Neural cell (in vitro differentiated cells): ENCODE measurements around the gene FAM111A. TPM values are rescaled to one million over a fixed set of nuclear protein-coding genes. Genes with fewer than 3 reads are reported as not detected.

Experiments
- H2AFZ ChIP-seq: fragments of 200-600, 300-800 bp; sonication (generic), shearing (Covaris generic); 2 replicates; pipeline ENCODE4 v1.6.0; 2014; ENCODE audit warnings: low read depth, mild to moderate bottlenecking, antibody characterized with exemption, low read length, moderate library complexity
- H3F3A ChIP-seq: fragments of 200-600 bp; shearing (Covaris generic); 2 replicates; pipeline ENCODE4 v1.6.1; 2016; ENCODE audit warnings: mild to moderate bottlenecking, moderate library complexity, mixed read lengths, antibody characterized with exemption, low read length; ENCODE audit not compliant: insufficient read depth, poor library complexity, severe bottlenecking
- H3K27ac ChIP-seq: fragments of 200-600, 300-800 bp; sonication (generic), shearing (Covaris generic); 2 replicates; pipeline ENCODE4 v1.5.1; 2014; ENCODE audit warnings: mild to moderate bottlenecking, low read length, moderate library complexity
- H3K27me3 ChIP-seq: fragments of 300-800, 200-600 bp; sonication (generic), shearing (Covaris generic); 2 replicates; pipeline ENCODE4 v1.6.0; 2014; ENCODE audit warnings: mild to moderate bottlenecking, low read depth, low read length, moderate library complexity; ENCODE audit not compliant: insufficient read depth
- H3K36me3 ChIP-seq: fragments of 300-800, 200-600 bp; sonication (generic), shearing (Covaris generic); 2 replicates; pipeline ENCODE4 v1.5.1; 2014; ENCODE audit warnings: mild to moderate bottlenecking, antibody characterized with exemption, low read length, moderate library complexity; ENCODE audit not compliant: insufficient read depth
- H3K4me2 ChIP-seq: fragments of 300-800, 200-600 bp; sonication (generic), shearing (Covaris generic); 2 replicates; pipeline ENCODE4 v1.6.0; 2014; ENCODE audit warnings: mild to moderate bottlenecking, low read length
- H3K4me3 ChIP-seq: fragments of 300-800, 200-600 bp; sonication (generic), shearing (Covaris generic); 2 replicates; pipeline ENCODE4 v1.5.1; 2014; ENCODE audit warnings: mild to moderate bottlenecking, low read length, moderate library complexity
- H3K79me2 ChIP-seq: fragments of 200-600 bp; shearing (Covaris generic); replicated peaks from 2 replicates; pipeline ENCODE4 v1.6.0; 2014; ENCODE audit warnings: mild to moderate bottlenecking, low read length, moderate library complexity; ENCODE audit not compliant: insufficient read depth
- H3K9ac ChIP-seq: fragments of 300-800, 200-600 bp; sonication (generic), shearing (Covaris generic); 2 replicates; pipeline ENCODE4 v1.6.1; 2016; ENCODE audit warnings: mild to moderate bottlenecking, low read length, mixed read lengths
- H3K9me2 ChIP-seq: fragments of 200-600 bp; shearing (Covaris generic); 2 replicates; pipeline ENCODE4 v1.6.1; 2016; ENCODE audit warnings: mild to moderate bottlenecking, low read length, mixed read lengths; ENCODE audit not compliant: insufficient read depth
- H3K9me3 ChIP-seq: fragments of 200-600, 300-800 bp; sonication (generic), shearing (Covaris generic); 2 replicates; pipeline ENCODE4 v1.6.1; 2016; ENCODE audit warnings: mild to moderate bottlenecking, mixed run types, low read length, moderate library complexity, mixed read lengths
- H4K20me1 ChIP-seq: fragments of 200-600 bp; shearing (Covaris generic); 2 replicates; pipeline ENCODE4 v1.6.1; 2016; ENCODE audit warnings: mild to moderate bottlenecking, mixed run types; ENCODE audit not compliant: insufficient read depth
- EZH2 ChIP-seq: fragments of 200-600, 300-800 bp; shearing (Covaris generic), sonication (generic); IDR thresholded peaks from 2 replicates; pipeline ENCODE4 v1.6.1; 2014; ENCODE audit warnings: antibody characterized with exemption, low read length, borderline replicate concordance, mild to moderate bottlenecking; ENCODE audit not compliant: insufficient read depth, poor library complexity, severe bottlenecking
- MXI1 ChIP-seq: fragments of 450-650 bp; conservative IDR thresholded peaks from 2 replicates; pipeline ENCODE4 v1.6.1; 2014; ENCODE audit warnings: antibody characterized with exemption, mild to moderate bottlenecking; ENCODE audit not compliant: poor library complexity, severe bottlenecking
- POLR2AphosphoS5 ChIP-seq: IDR thresholded peaks from 2 replicates; pipeline ENCODE4 v1.6.1; 2012
- RAD21 ChIP-seq: fragments of 450-650 bp; conservative IDR thresholded peaks from 2 replicates; pipeline ENCODE4 v1.6.1; 2014; ENCODE audit warnings: antibody characterized with exemption, mild to moderate bottlenecking, moderate library complexity
- SMC3 ChIP-seq: fragments of 450-650 bp; conservative IDR thresholded peaks from 2 replicates; pipeline ENCODE4 v1.6.1; 2014; ENCODE audit warnings: antibody characterized with exemption, mild to moderate bottlenecking, moderate library complexity; ENCODE audit not compliant: poor library complexity
- TAF1 ChIP-seq: IDR thresholded peaks from 2 replicates; pipeline ENCODE4 v1.6.1; 2012; ENCODE audit warnings: low read depth
- polyA plus RNA-seq: library from polyadenylated mRNA; depleted of rRNA; stranded (reverse); fragments of >200 nt; gene quantifications from 2 replicates; pipeline ENCODE4 v1.2.3, GENCODE V29; 2014
- TF ChIP-seq, protein P1 (sequence below): fragments of 450-650 bp; IDR thresholded peaks from 2 replicates; pipeline ENCODE4 v1.5.1; 2014; ENCODE audit warnings: antibody characterized with exemption, mild to moderate bottlenecking, moderate library complexity; ENCODE audit not compliant: poor library complexity, severe bottlenecking
- TF ChIP-seq, protein P2 (sequence below): IDR thresholded peaks from 2 replicates; pipeline ENCODE4 v1.6.1; 2012; ENCODE audit warnings: borderline replicate concordance

FAM111A gene
- polyA plus RNA-seq, 1 donor from 2014 or later = 0.88 TPM

DNA sequence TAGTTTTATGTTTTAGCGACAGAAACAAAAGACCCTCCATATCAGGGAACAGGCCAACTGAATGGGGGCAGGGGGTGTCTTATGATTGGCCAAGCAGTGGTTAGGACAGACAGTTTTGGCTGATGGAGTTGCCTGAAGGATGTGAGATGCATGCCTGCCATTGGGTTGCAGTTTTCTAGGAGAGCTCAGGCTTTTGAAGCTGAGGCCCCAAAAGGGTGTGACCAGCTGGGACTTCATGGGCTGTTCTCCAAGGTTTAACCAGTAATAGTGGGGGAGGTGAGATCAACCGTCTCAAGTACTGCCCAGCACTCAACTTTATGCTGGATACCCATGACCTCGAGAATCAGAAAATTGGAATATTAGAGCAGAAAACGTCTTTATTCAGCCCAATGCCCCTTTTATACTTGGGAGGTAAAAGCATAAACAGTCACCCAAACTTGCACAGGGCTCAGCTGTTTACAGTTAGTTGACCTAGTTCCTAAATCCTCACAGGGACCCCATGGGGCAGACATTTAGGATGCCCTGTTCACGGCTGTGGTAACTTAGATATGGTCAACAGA lies 42.8 kb downstream of the FAM111A start:
- Histone ChIP-seq H4K20me1 (no peaks in the 10 kb centered on the region), H3K9me3 (no peaks in the 10 kb centered on the region), H2AFZ (no peak overlapping the region), H3K4me3 (peak overlapping the region; percentile 29), H3K79me2 (peaks cover 27% of the 10 kb centered on the region), H3F3A (no peaks in the 10 kb centered on the region), H3K27ac (no peak overlapping the region), H3K9me2 (no peaks in the 10 kb centered on the region), H3K27me3 (no peaks in the 10 kb centered on the region), H3K9ac (no peak overlapping the region), H3K4me2 (no peak overlapping the region), H3K36me3 (peaks cover 18% of the 10 kb centered on the region)
- TF ChIP-seq RAD21 (no peak), TAF1 (no peak), POLR2AphosphoS5 (no peak), MXI1 (no peak), SMC3 (no peak), EZH2 (no peak)
- TF ChIP-seq, protein P1, sequence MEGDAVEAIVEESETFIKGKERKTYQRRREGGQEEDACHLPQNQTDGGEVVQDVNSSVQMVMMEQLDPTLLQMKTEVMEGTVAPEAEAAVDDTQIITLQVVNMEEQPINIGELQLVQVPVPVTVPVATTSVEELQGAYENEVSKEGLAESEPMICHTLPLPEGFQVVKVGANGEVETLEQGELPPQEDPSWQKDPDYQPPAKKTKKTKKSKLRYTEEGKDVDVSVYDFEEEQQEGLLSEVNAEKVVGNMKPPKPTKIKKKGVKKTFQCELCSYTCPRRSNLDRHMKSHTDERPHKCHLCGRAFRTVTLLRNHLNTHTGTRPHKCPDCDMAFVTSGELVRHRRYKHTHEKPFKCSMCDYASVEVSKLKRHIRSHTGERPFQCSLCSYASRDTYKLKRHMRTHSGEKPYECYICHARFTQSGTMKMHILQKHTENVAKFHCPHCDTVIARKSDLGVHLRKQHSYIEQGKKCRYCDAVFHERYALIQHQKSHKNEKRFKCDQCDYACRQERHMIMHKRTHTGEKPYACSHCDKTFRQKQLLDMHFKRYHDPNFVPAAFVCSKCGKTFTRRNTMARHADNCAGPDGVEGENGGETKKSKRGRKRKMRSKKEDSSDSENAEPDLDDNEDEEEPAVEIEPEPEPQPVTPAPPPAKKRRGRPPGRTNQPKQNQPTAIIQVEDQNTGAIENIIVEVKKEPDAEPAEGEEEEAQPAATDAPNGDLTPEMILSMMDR = no peak
- TF ChIP-seq, protein P2, sequence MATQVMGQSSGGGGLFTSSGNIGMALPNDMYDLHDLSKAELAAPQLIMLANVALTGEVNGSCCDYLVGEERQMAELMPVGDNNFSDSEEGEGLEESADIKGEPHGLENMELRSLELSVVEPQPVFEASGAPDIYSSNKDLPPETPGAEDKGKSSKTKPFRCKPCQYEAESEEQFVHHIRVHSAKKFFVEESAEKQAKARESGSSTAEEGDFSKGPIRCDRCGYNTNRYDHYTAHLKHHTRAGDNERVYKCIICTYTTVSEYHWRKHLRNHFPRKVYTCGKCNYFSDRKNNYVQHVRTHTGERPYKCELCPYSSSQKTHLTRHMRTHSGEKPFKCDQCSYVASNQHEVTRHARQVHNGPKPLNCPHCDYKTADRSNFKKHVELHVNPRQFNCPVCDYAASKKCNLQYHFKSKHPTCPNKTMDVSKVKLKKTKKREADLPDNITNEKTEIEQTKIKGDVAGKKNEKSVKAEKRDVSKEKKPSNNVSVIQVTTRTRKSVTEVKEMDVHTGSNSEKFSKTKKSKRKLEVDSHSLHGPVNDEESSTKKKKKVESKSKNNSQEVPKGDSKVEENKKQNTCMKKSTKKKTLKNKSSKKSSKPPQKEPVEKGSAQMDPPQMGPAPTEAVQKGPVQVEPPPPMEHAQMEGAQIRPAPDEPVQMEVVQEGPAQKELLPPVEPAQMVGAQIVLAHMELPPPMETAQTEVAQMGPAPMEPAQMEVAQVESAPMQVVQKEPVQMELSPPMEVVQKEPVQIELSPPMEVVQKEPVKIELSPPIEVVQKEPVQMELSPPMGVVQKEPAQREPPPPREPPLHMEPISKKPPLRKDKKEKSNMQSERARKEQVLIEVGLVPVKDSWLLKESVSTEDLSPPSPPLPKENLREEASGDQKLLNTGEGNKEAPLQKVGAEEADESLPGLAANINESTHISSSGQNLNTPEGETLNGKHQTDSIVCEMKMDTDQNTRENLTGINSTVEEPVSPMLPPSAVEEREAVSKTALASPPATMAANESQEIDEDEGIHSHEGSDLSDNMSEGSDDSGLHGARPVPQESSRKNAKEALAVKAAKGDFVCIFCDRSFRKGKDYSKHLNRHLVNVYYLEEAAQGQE = no peak

DNA sequence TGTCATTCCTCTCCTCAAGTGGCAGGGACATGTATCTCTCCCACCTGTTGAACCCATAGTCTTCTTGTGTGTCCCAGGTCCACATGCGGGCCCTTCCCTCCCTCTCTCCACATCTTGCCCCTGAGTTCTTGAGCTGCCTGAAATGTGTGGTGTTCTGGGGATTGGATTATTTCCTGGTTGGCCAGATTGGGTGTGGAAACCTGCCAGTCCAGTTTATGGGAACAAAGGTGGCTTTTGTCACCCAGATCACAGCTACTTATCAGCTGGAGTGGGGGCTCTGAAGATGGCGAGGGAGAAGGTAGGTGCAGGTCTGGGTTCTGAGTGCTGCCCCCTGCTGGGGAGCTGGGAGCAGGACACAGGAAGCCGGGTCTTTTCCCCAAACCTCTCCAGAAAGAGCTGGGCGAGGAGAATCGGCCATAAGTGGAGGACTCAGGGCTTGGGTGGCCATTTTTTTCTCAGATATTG lies 43.5 kb downstream of the FAM111A start:
- TF ChIP-seq RAD21 = no peak
- TF ChIP-seq, protein P1 = peak; percentile 37
- no peak overlapping the region for H3K9ac ChIP-seq
- no peaks in the 10 kb centered on the region for H3K9me2 ChIP-seq
- no peaks in the 10 kb centered on the region for H3K9me3 ChIP-seq
- H3K36me3 ChIP-seq = peaks cover 18% of the 10 kb centered on the region
- H3K4me3 ChIP-seq = no peak overlapping the region
- H4K20me1 ChIP-seq = no peaks in the 10 kb centered on the region
- no peak overlapping the region for H3K4me2 ChIP-seq
- H2AFZ ChIP-seq = no peak overlapping the region
- H3K79me2 ChIP-seq = peaks cover 26% of the 10 kb centered on the region
- H3K27ac ChIP-seq = no peak overlapping the region
- no peaks in the 10 kb centered on the region for H3K27me3 ChIP-seq
- H3F3A ChIP-seq = no peaks in the 10 kb centered on the region
